Spleen (tissue), 13 donors: ENCODE data around the gene PTHLH. TPM values are rescaled to one million over a fixed set of nuclear protein-coding genes. Genes with fewer than 3 reads are reported as not detected.

ENCODE experiments used
- DNase-seq: peaks from one replicate; pipeline ENCODE4 v3.0.0-alpha.2; 2020
- H3K27ac ChIP-seq, 8 donors: fragments of 200-600 bp; sonication (generic) in 7 of 8; 1 replicate in 4 of 8; 2 replicates in 4 of 8; pipeline versions ENCODE4 v1.5.0 to v1.8.0; 2016 to 2021; ENCODE audit warnings: inconsistent platforms in 4 of 8, mild to moderate bottlenecking in 4 of 8, moderate library complexity in 1 of 8
- H3K27me3 ChIP-seq, 7 donors: fragments of 200-600 bp; sonication (generic) in 6 of 7; replicated peaks in 1 of 7; 1 replicate in 4 of 7; 2 replicates in 3 of 7; pipeline versions ENCODE4 v1.5.0 to v1.8.0; 2016 to 2021; ENCODE audit warnings: inconsistent platforms in 3 of 7, mild to moderate bottlenecking in 1 of 7
- H3K36me3 ChIP-seq, 6 donors: fragments of 200-600 bp; sonication (generic) in 5 of 6; 1 replicate in 4 of 6; 2 replicates in 2 of 6; pipeline versions ENCODE4 v1.5.0 to v1.8.0; 2016 to 2021; ENCODE audit warnings: inconsistent platforms in 2 of 6
- H3K4me1 ChIP-seq, 6 donors: fragments of 200-600 bp; sonication (generic) in 5 of 6; 1 replicate in 3 of 6; 2 replicates in 3 of 6; pipeline versions ENCODE4 v1.5.0 to v1.8.0; 2016 to 2021; ENCODE audit warnings: inconsistent platforms in 3 of 6
- H3K4me3 ChIP-seq, 8 donors: fragments of 200-600 bp; sonication (generic) in 7 of 8; 1 replicate in 4 of 8; 2 replicates in 4 of 8; pipeline versions ENCODE4 v1.5.0 to v1.8.0; 2016 to 2021; ENCODE audit warnings: inconsistent platforms in 4 of 8, mild to moderate bottlenecking in 4 of 8, moderate library complexity in 2 of 8
- H3K9me3 ChIP-seq, 8 donors: fragments of 200-600 bp; sonication (generic) in 7 of 8; 1 replicate in 4 of 8; 2 replicates in 4 of 8; pipeline versions ENCODE4 v1.5.0 to v1.8.0; 2016 to 2021; ENCODE audit warnings: inconsistent platforms in 4 of 8
- CTCF ChIP-seq, 11 experiments: fragments of 200-600 bp in 7 of 11; fragments of 450-650 bp in 4 of 11; sonication (generic) in 4 of 11; IDR thresholded peaks in 8 of 11; conservative IDR thresholded peaks in 3 of 11; 1 replicate in 7 of 11; 2 replicates in 4 of 11; pipeline versions ENCODE4 v1.4.0 to v1.8.0; 2016 to 2021; ENCODE audit warnings: antibody characterized with exemption in 11 of 11, inconsistent platforms in 4 of 11, mild to moderate bottlenecking in 1 of 11
- POLR2A ChIP-seq, 3 donors: fragments of 450-650 bp; IDR thresholded peaks; one replicate each; pipeline ENCODE4 v1.5.1; 2017; ENCODE audit warnings: antibody characterized with exemption in 3 of 3, mild to moderate bottlenecking in 1 of 3
- POLR2AphosphoS5 ChIP-seq, 3 donors: sonication (generic); formaldehyde crosslinking; IDR thresholded peaks; one replicate each; pipeline ENCODE4 v1.5.1; 2017; ENCODE audit warnings: antibody characterized with exemption in 3 of 3
- WGBS, 5 donors: extraction: QIAGEN DNeasy Blood & Tissue Kit in 3 of 5; methylation state at CpG; one replicate each; pipeline versions ENCODE4 v1.1.5 to v1.1.7; 2013 to 2018; 5-methylcytosine and 5-hydroxymethylcytosine counted together
- intact Hi-C: fragments of 100-400 bp; cut with DNase I; formaldehyde crosslinking; loops from one replicate; pipeline ENCODE4 v1.15.0; 2023; ENCODE audit warnings: low total_unique reads
- long read RNA-seq, 2 donors: transcript quantifications; one replicate each; lab custom pipeline, GENCODE V29; 2026
- polyA plus RNA-seq, 3 donors: library from polyadenylated mRNA; stranded (reverse); fragments of 200-250 nt; gene quantifications; one replicate each; pipeline ENCODE4 v1.2.1, GENCODE V29; 2013
- total RNA-seq, 7 donors: library from RNA; depleted of rRNA in 3 of 7; stranded (reverse); fragments of >200 nt in 3 of 7; fragmentation: NEBNext Ultra II Directional in 4 of 7; extraction: Animal tissue kit (Norgen Biotek cat#: 25700) in 4 of 7; gene quantifications; one replicate each; pipeline versions ENCODE4 v1.1.0 to v1.2.1, GENCODE V29; 2016 to 2021
- donor health status: healthy with polysubstance abuse.
- donor health status: DM: no; HTN: no; CAD: no; lungs with moderate emphysema.
- donor health status: DM: no; HTN: no; CAD: no.
- donor health status: Bipolar disorder and iron deficiency.
- donor health status: healthy.
- donor health status: DM: no; HTN: no; CAD: no.
- donor health status: DM: yes; HTN: yes; CAD: no.

Gene PTHLH
- total RNA-seq (1 to 10 TPM in 6 of 7 donors, not detected in 1; 1.0 to 3.2 (median 2.4) TPM), polyA plus RNA-seq (under 1 TPM; 0.30 to 0.45 (median 0.33) TPM)
- long read RNA-seq, donor 1 = 0 reads
- long read RNA-seq, donor 2 = 0 reads

GRCh38 chr12:27972721-27973120 lies at the start of gene PTHLH:
Gene PTHLH, minus strand, starts transcription at chr12:27972733. Its CDS starts 3,239 bp downstream, at chr12:27969494.
- H3K27me3 ChIP-seq = peaks cover 3 to 100% (median 79%) of the 10 kb centered on the region in 7 donors
- no peaks in the 10 kb centered on the region for H3K9me3 ChIP-seq
- no peak for DNase-seq
- H3K27ac ChIP-seq = no peak within 1 kb of the TSS
- H3K36me3 ChIP-seq = no peaks in the 10 kb centered on the region
- 36 to 45% (median 44%) methylated on average over 2 of the region's 2 CpGs for WGBS, 5 donors
- intact Hi-C loops = no loop called here
- H3K4me3 ChIP-seq = no peak within 1 kb of the TSS
- no peak for TF ChIP-seq POLR2AphosphoS5 (IDR thresholded peaks at IDR 0.05)
- TF ChIP-seq CTCF (IDR thresholded peaks at IDR 0.05 in 8 of 11, conservative IDR thresholded peaks at IDR 0.05 in 3 of 11) = no peak
- no peak for TF ChIP-seq POLR2A (IDR thresholded peaks at IDR 0.05)
- H3K4me1 ChIP-seq = peaks cover 9 to 56% (median 36%) of the 10 kb centered on the region in 6 donors

GRCh38 chr12:28021704-28022103 lies 49.2 kb upstream of the PTHLH start:
- Histone ChIP-seq H3K36me3 (no peaks in the 10 kb centered on the region), H3K27me3 (no peaks in the 10 kb centered on the region), H3K27ac (no peak overlapping the region), H3K9me3 (no peaks in the 10 kb centered on the region), H3K4me1 (peaks cover 0 to under 1% (median 0%) of the 10 kb centered on the region in 6 donors), H3K4me3 (no peak overlapping the region)
- WGBS, 5 donors = 66 to 86% (median 76%) methylated on average over 4 of the region's 4 CpGs
- DNase-seq = no peak
- TF ChIP-seq POLR2AphosphoS5 (IDR thresholded peaks at IDR 0.05) = no peak
- TF ChIP-seq CTCF (IDR thresholded peaks at IDR 0.05 in 8 of 11, conservative IDR thresholded peaks at IDR 0.05 in 3 of 11) = no peak
- no peak for TF ChIP-seq POLR2A (IDR thresholded peaks at IDR 0.05)
- intact Hi-C loops = no loop called here

- Histone ChIP-seq H3K27me3 (no peaks in the 10 kb centered on the region), H3K36me3 (no peaks in the 10 kb centered on the region), H3K4me1 (no peaks in the 10 kb centered on the region), H3K4me3 (no peak overlapping the region), H3K27ac (no peak overlapping the region), H3K9me3 (no peaks in the 10 kb centered on the region)
- TF ChIP-seq CTCF (IDR thresholded peaks at IDR 0.05 in 8 of 11, conservative IDR thresholded peaks at IDR 0.05 in 3 of 11) = no peak
- TF ChIP-seq POLR2A (IDR thresholded peaks at IDR 0.05) = no peak
- no peak for TF ChIP-seq POLR2AphosphoS5 (IDR thresholded peaks at IDR 0.05)
- WGBS, 5 donors = 85 to 91% (median 88%) methylated on average over 1 of the region's 1 CpG
- no peak for DNase-seq
- intact Hi-C loops = no loop called here
Observed at GRCh38 chr12:28017873-28018255, 45.3 kb upstream of the PTHLH start.

- H3K27ac ChIP-seq = no peak overlapping the region
- DNase-seq = no peak
- TF ChIP-seq CTCF (IDR thresholded peaks at IDR 0.05 in 8 of 11, conservative IDR thresholded peaks at IDR 0.05 in 3 of 11) (no peak), POLR2AphosphoS5 (IDR thresholded peaks at IDR 0.05) (no peak), POLR2A (IDR thresholded peaks at IDR 0.05) (no peak)
- no peaks in the 10 kb centered on the region for H3K36me3 ChIP-seq
- H3K4me1 ChIP-seq = no peaks in the 10 kb centered on the region
- no peaks in the 10 kb centered on the region for H3K9me3 ChIP-seq
- H3K27me3 ChIP-seq = no peaks in the 10 kb centered on the region
- 78 to 87% (median 85%) methylated on average over 4 of the region's 4 CpGs for WGBS, 5 donors
- H3K4me3 ChIP-seq = no peak overlapping the region
- intact Hi-C loops = no loop called here
Observed at GRCh38 chr12:28017126-28017872, 44.8 kb upstream of the PTHLH start.
